Keratinocyte (primary cell): Measurements from ENCODE around the gene POLA1. TPM values are rescaled to one million over a fixed set of nuclear protein-coding genes. Genes with fewer than 3 reads are reported as not detected.

Experiments used
- DNase-seq: peaks from one replicate; pipeline ENCODE4 v3.0.0-alpha.2; 2011; ENCODE audit warnings: low read depth, missing footprints, low spot score
- FAIRE-seq: peaks from 2 replicates; lab custom pipeline; 2011; peaks lifted over from hg19 to GRCh38; lab: Jason Lieb, UNC
- H2AFZ ChIP-seq: 2 replicates; pipeline ENCODE4 v1.6.0; 2012; ENCODE audit warnings: low read length, control low read depth, inconsistent platforms; ENCODE audit not compliant: control insufficient read depth
- H3K27ac ChIP-seq: 2 replicates; pipeline ENCODE4 v1.5.1; 2011; ENCODE audit warnings: low read length; ENCODE audit not compliant: control insufficient read depth, insufficient read depth
- H3K27me3 ChIP-seq: 3 replicates; pipeline ENCODE4 v1.6.0; 2011; ENCODE audit warnings: low read length; ENCODE audit not compliant: control insufficient read depth, insufficient read depth; ENCODE audit errors: extremely low read depth
- H3K36me3 ChIP-seq, 2 experiments: 2 replicates in 1 of 2; 3 replicates in 1 of 2; pipeline ENCODE4 v1.5.1; 2011; ENCODE audit warnings: low read length in 2 of 2, mild to moderate bottlenecking in 1 of 2; ENCODE audit not compliant: control insufficient read depth in 2 of 2, insufficient read depth in 2 of 2; ENCODE audit errors: extremely low read depth in 1 of 2
- H3K4me1 ChIP-seq: 3 replicates; pipeline ENCODE4 v1.5.1; 2011; ENCODE audit warnings: low read length; ENCODE audit not compliant: control insufficient read depth, insufficient read depth; ENCODE audit errors: extremely low read depth
- H3K4me2 ChIP-seq: 3 replicates; pipeline ENCODE4 v1.6.0; 2011; ENCODE audit warnings: low read depth, low read length; ENCODE audit not compliant: control insufficient read depth, insufficient read depth; ENCODE audit errors: extremely low read depth
- H3K4me3 ChIP-seq, 3 experiments: fragments of 200-600 bp in 1 of 3; sonication (generic) in 1 of 3; 2 replicates in 2 of 3; 3 replicates in 1 of 3; pipeline ENCODE4 v1.5.1; 2011 to 2016; ENCODE audit warnings: low read length in 3 of 3, mild to moderate bottlenecking in 3 of 3, control low read depth in 2 of 3, inconsistent platforms in 1 of 3, low read depth in 1 of 3, mixed read lengths in 1 of 3, mixed run types in 1 of 3, moderate library complexity in 1 of 3; ENCODE audit not compliant: control insufficient read depth in 2 of 3, insufficient read depth in 2 of 3; ENCODE audit errors: extremely low read depth in 1 of 3
- H3K79me2 ChIP-seq: 2 replicates; pipeline ENCODE4 v1.6.0; 2012; ENCODE audit warnings: low read length; ENCODE audit not compliant: control insufficient read depth, insufficient read depth
- H3K9ac ChIP-seq: 3 replicates; pipeline ENCODE4 v1.6.0; 2011; ENCODE audit warnings: low read length; ENCODE audit not compliant: control insufficient read depth, insufficient read depth; ENCODE audit errors: extremely low read depth
- H3K9me1 ChIP-seq: 3 replicates; pipeline ENCODE4 v1.6.0; 2011; ENCODE audit warnings: low read length; ENCODE audit not compliant: control insufficient read depth, insufficient read depth; ENCODE audit errors: extremely low read depth
- H3K9me3 ChIP-seq: 2 replicates; pipeline ENCODE4 v1.5.1; 2012; ENCODE audit warnings: low read depth, low read length; ENCODE audit not compliant: control insufficient read depth
- H4K20me1 ChIP-seq: 3 replicates; pipeline ENCODE4 v1.6.0; 2011; ENCODE audit warnings: low read length; ENCODE audit not compliant: control insufficient read depth, insufficient read depth; ENCODE audit errors: extremely low read depth
- EZH2 ChIP-seq: IDR thresholded peaks from one replicate; pipeline ENCODE4 v1.6.1; 2012; ENCODE audit warnings: inconsistent platforms, mild to moderate bottlenecking, low read length, moderate library complexity
- dilution Hi-C: fragments of 300-500 bp; cut with MboI; formaldehyde crosslinking; loops from one replicate; pipeline ENCODE4 v1.7.0; 2020; ENCODE audit warnings: low sequenced_read_pairs; ENCODE audit not compliant: extremely low pct_ligation_motif_present
- polyA plus RNA-seq, 5 experiments: library from polyadenylated mRNA; depleted of rRNA in 3 of 5; stranded (reverse) in 3 of 5; stranded (forward) in 1 of 5; unstranded in 1 of 5; fragments of >200 nt; gene quantifications; 1 replicate in 1 of 5; 2 replicates in 3 of 5; 3 replicates in 1 of 5; pipeline versions ENCODE4 v1.2.1 to v1.2.3, GENCODE V29; 2011 to 2012; ENCODE audit warnings: missing spikeins in 2 of 5, low read depth in 1 of 5, low replicate concordance in 1 of 5
- TF ChIP-seq, protein P1 (sequence below), 3 experiments: IDR thresholded peaks in 1 of 3; conservative IDR thresholded peaks in 1 of 3; optimal IDR thresholded peaks in 1 of 3; 2 replicates in 2 of 3; 3 replicates in 1 of 3; pipeline versions ENCODE3 to v1.5.1; 2011; ENCODE audit warnings: low read length in 3 of 3, mild to moderate bottlenecking in 3 of 3, moderate library complexity in 2 of 3, control low read depth in 1 of 3, inconsistent platforms in 1 of 3; ENCODE audit not compliant: insufficient read depth in 2 of 3; ENCODE audit errors: extremely low read depth in 1 of 3

The POLA1 gene
- polyA plus RNA-seq, 1 donor (not counting 4 experiments of a cell fraction or from before 2014, with no cell fraction given), result 3.9 TPM

DNA sequence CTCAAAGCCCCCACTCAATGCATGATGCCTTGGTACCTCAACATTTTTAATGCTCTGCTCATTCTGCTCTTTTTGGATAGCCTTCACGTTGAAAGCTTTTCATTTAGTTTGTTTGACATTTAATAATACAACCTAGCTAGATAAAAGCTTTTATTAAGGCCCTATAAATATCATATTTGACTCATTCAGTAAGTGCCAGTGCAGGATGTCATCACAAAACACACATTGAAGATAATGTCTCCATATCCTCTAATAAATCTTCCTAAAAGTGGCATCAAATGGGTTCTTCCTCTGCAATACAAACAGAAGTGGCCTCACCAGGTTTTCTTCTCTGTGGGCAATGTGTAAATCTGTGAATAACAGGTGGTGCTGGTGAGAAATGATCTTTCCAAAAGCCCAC lies 34.6 kb upstream of the POLA1 start:
- H3K4me3 ChIP-seq, result no peak overlapping the region
- H3K4me2 ChIP-seq, result no peak overlapping the region
- FAIRE-seq (no peak), DNase-seq (no peak)
- H3K9me1 ChIP-seq, result no peaks in the 10 kb centered on the region
- H4K20me1 ChIP-seq, result no peaks in the 10 kb centered on the region
- no peak overlapping the region for H2AFZ ChIP-seq
- dilution Hi-C loops, result no loop called here
- no peaks in the 10 kb centered on the region for H3K27me3 ChIP-seq
- no peak overlapping the region for H3K27ac ChIP-seq
- H3K9me3 ChIP-seq, result no peaks in the 10 kb centered on the region
- no peak overlapping the region for H3K9ac ChIP-seq
- H3K4me1 ChIP-seq, result no peaks in the 10 kb centered on the region
- TF ChIP-seq, protein P1, sequence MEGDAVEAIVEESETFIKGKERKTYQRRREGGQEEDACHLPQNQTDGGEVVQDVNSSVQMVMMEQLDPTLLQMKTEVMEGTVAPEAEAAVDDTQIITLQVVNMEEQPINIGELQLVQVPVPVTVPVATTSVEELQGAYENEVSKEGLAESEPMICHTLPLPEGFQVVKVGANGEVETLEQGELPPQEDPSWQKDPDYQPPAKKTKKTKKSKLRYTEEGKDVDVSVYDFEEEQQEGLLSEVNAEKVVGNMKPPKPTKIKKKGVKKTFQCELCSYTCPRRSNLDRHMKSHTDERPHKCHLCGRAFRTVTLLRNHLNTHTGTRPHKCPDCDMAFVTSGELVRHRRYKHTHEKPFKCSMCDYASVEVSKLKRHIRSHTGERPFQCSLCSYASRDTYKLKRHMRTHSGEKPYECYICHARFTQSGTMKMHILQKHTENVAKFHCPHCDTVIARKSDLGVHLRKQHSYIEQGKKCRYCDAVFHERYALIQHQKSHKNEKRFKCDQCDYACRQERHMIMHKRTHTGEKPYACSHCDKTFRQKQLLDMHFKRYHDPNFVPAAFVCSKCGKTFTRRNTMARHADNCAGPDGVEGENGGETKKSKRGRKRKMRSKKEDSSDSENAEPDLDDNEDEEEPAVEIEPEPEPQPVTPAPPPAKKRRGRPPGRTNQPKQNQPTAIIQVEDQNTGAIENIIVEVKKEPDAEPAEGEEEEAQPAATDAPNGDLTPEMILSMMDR (optimal IDR thresholded peaks at IDR 0.05 in 1 of 3, IDR thresholded peaks at IDR 0.05 in 1 of 3, conservative IDR thresholded peaks at IDR 0.05 in 1 of 3; ENCODE audit: extremely low read depth in 1 of 3, insufficient read depth in 2 of 3, low read length in 3 of 3), result no peak
- no peak for TF ChIP-seq EZH2
- no peaks in the 10 kb centered on the region for H3K36me3 ChIP-seq
- no peaks in the 10 kb centered on the region for H3K79me2 ChIP-seq

DNA sequence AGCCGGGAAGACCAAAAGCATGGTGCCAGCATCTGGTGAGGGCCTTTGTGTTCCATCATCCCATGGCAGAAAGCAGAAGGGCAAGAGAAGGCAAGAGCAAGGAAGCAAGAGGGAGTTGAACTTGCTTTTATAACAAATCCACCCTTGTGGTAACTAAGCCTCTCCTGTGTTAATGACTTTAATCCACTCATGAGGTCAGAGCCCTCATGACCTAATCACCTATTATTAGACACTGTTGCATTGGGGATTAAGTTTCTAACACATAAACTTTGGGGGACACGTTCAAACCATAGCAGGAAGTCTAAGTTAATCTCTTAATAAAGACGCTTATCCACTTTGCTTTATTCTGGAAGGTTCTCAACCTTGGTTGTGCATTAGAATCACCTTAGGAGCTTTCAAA lies 34.1 kb upstream of the POLA1 start:
- Histone ChIP-seq H3K9ac (no peak overlapping the region), H3K9me3 (no peaks in the 10 kb centered on the region), H2AFZ (no peak overlapping the region), H3K36me3 (no peaks in the 10 kb centered on the region), H3K9me1 (no peaks in the 10 kb centered on the region), H3K4me3 (no peak overlapping the region), H3K4me1 (no peaks in the 10 kb centered on the region), H3K27me3 (no peaks in the 10 kb centered on the region), H3K4me2 (no peak overlapping the region), H4K20me1 (no peaks in the 10 kb centered on the region), H3K27ac (no peak overlapping the region), H3K79me2 (no peaks in the 10 kb centered on the region)
- no peak for TF ChIP-seq EZH2
- TF ChIP-seq, protein P1 (optimal IDR thresholded peaks at IDR 0.05 in 1 of 3, IDR thresholded peaks at IDR 0.05 in 1 of 3, conservative IDR thresholded peaks at IDR 0.05 in 1 of 3; ENCODE audit: extremely low read depth in 1 of 3, insufficient read depth in 2 of 3, low read length in 3 of 3), result no peak
- DNase-seq (no peak), FAIRE-seq (no peak)
- dilution Hi-C loops, result no loop called here
